Colon (tissue), 2 donors: ENCODE measurements around the gene BHLHE40.
"Not testable (repeated sequence)": the region's sequence is repeated elsewhere in the genome, so short reads cannot be mapped to it uniquely, and the experiment has no call there.

ENCODE experiments used
- FAIRE-seq: peaks from 2 replicates; lab custom pipeline; 2012; peaks lifted over from hg19 to GRCh38; lab: Jason Lieb, UNC
- donor health status: control.
- donor health status: control.

The BHLHE40 gene

DNA sequence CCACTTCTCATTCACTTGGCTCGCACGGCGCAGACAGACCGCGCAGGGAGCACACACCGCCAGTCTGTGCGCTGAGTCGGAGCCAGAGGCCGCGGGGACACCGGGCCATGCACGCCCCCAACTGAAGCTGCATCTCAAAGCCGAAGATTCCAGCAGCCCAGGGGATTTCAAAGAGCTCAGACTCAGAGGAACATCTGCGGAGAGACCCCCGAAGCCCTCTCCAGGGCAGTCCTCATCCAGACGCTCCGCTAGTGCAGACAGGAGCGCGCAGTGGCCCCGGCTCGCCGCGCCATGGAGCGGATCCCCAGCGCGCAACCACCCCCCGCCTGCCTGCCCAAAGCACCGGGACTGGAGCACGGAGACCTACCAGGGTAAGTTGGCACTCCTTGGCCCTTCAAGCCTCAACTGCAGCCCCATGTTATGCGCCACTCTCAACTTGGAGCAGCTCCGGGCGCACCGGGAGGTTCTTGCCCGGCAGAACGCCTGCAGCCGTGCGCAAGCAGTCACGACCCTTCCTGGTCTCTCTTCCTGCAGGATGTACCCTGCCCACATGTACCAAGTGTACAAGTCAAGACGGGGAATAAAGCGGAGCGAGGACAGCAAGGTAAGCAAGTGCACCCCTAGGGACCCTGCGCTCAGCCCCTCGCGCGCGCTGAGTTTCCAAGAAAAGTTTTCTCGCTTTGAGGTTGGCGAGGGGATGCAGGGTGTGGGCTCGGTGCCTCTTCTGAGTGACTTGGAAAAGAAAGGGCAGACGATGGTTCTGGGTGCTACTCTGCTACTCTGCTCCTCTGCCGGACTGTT lies at the start of gene BHLHE40:
Gene BHLHE40 (plus strand): TSS at position 10 of the 801 bp plus-strand sequence. CDS start 282 bp downstream, at position 292.
- FAIRE-seq, result no peak

DNA sequence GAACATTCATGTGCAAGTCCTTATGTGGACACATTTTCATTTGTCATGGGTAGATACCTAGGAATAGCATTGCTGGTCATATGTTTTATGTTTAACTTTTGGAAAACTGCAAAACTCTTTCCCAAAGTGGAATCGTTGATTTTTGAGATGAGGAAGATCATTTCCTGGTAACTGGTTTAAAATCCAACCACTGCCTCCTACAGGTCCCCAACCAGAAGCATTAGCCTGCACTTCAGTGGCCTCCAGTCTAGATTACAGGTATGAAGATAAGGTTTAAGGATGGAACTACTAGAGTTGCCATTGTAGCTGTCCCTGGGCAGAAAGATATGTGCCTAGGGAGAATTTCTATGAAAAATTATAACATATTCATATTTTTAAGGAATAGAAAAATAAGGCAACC lies 48.7 kb upstream of the BHLHE40 start:
- no peak for FAIRE-seq

DNA sequence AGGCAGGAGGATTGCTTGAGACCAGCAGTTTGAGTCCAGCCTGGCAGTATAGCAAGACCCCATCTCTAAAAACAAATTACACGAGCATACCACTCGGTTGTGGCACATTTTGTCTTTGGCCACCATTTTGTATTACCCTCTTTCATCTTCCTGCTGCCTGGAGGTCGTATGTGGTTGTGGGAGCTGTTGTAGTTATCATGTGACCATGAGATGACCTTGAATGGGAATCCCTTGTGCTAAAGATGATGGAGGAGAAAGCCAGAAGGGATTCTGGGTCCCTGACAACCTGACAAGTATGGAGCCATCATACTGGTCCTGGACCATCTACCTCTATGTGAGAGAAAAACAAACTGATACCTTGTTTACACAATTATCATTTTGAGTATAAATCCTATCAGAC lies 45.2 kb upstream of the BHLHE40 start:
- no peak for FAIRE-seq

DNA sequence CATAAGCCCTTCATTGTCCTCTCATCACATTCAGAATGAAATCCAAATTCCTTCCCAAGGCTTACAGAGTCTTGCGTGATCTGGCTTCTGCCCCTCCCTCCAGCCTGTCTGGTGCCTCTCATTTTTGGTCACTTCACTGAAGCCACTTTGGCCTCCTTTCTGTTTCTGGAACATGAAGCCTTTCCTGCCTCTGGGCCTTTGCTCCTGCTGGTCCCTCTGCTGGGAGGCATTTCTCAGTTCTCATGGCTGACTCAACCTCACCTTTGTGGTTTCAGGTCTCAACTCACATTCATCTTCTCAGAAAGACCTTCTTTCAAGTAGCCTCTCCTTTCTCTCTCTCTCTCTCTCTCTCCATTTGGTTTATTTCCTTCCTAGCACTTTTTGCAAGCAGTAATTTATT lies 43.9 kb upstream of the BHLHE40 start:
- FAIRE-seq, result no peak

DNA sequence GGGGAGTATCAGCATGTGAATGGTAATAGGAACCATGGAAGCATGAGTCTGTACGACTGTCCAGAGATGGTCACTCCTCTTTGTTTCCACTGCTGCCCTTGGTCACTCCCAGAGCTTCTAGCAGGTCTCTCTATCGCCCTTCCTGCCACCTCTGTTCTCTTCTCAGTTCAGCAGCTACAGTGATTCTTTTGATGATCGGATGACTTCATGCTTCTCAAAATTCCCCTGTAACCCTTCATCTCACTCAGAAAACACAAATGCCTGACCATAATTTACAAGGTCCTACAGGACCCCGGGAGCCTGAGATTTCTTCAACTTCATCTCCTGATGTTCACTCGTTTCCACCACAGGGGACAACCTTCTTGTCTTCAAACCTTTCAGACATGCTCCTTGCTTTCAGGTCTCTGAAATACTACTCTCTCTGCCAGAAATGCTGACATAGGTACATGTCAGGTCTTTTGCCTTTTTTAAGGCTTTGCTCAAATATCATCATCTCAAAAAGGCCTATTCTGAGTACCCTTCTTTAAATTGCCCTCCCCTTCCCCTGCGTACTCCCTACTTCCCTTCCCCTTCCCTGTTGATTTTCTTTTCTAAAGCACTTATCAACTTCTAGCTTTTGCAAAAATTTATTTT lies 42.1 kb upstream of the BHLHE40 start:
- no peak for FAIRE-seq

DNA sequence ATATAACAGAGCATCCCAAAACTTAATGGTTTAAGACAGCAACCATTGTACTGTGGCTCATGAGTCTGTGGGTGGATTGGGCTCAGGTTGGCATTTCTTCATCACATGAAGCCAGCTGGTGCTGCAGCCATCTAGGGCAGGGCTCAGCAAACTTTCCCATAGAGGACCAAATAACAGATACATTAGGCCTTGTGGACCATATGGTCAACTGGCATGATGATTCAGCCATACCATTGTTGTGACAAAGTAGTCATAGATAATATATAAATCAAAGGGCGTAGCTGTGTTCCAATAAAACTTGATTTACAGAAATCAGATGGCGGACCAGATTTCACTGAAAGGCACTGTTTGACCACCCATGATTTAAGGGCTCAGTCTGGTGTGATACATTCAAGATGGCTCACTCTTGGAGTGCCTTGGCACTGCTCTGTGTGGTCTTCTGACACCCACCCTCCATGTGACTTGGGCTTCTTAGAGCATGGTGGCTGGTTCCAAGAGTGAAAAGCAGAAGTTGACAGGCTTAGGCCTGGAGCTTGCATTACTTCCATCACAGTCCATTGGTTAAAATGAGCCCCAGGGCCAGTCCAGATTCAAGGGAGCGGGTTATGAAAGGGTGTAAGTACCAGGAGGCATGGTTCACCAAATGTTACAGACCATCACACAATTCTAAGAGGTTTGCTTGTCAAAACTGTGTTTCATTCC lies 40.8 kb upstream of the BHLHE40 start:
- no peak for FAIRE-seq

DNA sequence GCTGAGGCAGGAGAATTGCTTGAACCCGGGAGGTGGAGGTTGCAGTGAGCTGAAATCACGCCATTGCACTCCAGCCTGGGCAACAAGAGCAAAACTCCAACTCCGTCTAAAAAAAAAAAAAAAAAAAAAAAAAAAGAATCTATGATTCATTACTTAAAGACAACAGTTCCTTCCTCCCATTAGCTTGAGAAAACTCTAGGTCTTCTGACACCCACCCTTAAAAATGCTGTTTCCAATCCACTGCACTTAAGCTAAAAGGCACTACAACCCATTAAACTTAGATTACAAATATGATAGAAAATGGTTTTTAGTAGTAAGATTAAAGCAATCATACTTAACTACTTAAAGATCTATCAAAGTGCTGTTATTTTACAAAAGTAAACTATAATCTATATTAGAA lies 40.0 kb upstream of the BHLHE40 start:
- FAIRE-seq, result no peak

DNA sequence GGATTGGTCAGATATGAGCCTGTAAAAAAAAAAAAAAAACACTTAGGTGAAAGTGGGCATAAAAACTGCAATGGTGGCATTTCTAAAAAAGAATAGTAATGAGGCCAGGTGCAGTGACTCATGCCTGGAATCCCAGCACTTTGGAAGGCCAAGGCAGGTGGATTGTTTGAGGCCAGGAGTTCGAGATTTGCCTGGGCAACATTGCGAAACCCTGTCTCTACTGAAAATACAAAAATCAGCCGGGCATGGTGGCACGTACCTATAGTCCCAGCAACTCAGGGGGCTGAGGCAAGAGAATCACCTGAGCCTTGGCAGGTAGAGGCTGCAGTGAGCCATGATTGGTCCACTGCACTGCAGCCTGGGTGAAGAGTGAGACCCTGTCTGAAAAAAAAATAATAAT lies 38.3 kb upstream of the BHLHE40 start:
- no peak for FAIRE-seq

DNA sequence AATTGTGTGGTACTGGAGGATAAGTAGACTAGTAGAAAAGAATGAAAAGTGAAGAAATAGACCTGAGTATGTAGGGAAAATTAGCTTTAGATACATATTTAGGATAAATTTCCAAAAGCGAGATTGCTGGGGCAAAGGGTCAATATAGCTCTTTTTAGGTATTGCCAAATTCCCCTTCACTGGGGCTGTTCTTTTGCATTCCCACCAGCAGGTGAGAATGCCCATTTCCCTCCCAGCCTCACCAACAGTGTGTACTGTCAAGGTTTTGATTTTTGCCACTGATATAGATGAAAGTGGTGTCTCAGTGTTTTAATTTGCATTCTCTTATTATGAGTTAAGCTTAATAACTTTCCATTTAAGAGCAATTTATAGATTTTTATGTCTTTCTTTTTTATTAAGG lies 35.7 kb upstream of the BHLHE40 start:
- no peak for FAIRE-seq

DNA sequence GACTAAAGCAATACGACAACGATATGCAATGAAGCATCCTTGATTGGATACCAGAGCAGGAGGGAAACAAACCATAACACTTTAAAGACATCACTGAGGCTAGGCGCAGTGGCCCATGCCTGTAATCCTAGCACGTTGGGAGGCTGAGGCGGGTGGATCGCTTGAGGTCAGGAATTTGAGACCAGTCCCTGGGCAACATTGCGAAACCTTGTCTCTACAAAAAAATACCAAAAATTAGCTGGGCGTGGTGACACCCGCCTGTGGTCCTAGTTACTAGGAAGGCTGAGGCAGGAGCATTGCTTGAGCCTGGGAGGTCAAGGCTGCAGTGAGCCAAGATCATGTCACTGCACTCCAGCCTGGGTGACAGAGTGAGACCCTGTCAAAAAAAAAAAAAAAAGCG lies 33.9 kb upstream of the BHLHE40 start:
- no peak for FAIRE-seq

DNA sequence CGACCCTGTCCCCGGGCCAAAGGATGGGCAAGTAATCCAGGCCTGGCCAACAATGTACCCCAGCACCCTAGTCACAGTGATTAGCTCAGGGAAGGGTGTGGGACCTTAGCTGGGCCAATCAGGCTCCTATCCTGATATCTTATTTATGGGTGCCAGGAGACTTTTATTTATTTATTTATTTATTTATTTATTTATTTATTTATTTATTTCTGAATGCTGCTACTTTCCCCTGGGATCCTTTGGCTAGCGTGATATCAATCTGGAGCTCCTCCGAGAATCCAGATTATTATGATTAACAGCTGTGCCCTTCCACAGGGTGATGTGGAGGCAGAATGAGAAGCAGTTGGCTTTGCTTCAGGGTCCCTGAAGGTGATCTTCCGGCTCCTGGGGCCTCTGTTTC lies 32.2 kb upstream of the BHLHE40 start:
- no peak for FAIRE-seq

DNA sequence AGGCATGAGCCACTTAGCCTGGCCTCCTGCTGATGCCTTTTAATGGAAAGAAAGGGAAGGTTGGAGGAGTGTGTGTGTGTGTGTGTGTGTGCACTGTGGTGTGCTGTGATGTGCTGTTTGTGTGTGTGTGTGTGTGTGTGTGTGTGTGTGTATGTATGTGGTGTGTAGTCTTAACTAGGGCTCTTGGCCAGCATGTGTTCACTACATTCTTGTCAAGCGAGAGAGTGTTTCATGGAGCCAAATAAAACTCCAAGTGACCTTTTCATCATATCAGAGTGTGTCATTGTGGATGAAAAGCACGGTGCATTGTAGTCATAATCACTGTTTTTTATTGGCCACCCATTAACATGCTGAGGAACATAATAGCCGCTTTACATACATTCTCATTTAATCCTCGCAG lies 30.8 kb upstream of the BHLHE40 start:
- no peak for FAIRE-seq

DNA sequence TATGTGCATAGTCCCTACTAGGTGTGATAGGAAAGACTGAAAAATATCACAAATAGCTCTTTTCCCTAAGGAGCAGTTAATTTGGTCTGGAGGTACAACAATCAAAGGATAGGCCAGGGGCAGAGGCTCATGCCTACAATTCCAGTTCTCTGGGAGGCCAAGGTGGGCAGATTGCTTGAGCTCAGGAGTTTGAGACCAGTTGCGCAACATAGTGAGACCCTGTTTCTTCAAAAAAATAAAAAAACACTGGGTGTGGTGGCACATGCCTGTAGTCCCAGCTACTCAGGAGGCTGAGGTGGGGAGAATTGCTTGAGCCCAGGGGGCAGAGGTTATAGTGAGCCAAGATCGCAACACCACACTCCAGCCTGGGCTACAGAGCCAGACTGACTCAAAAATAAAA lies 30.2 kb upstream of the BHLHE40 start:
- FAIRE-seq, result no peak

DNA sequence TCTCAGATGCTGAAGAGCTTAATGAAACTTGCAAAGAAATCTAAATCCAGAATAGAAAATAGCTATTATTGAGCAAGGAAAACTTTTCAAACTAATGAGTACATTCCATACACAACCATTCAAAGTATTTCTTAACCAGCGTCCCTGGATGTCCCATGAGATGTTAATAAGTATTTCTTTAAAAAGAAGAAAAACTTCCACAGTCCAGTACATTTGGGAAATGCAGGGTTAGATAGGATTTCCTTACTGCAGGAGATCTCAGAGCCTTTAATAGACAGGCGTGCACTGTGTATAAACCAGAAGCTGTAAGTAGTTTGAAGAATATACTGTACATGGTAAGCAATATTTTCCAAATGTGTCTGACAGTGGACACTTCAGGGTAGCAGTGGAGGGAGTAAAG lies 29.6 kb upstream of the BHLHE40 start:
- no peak for FAIRE-seq

DNA sequence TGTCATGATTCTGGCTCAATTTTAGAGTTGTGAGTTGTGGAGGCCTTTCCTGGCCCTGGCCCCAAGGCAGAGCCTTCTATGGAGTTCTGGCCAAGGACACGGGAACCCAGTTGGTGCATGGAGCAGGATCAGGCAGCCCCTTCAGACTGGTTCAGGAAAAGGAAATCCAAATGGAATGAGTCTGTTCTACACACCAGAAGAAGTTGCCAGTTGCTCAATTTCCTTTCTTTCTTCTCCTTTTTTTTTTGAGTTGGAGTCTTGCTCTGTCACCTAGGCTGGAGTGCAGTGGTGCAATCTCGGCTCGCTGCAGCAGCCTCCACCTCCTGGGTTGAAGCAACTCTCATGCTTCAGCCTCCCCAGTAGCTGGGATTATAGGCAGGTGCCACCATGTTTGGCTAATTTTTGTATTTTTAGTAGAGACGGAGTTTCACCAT lies 28.9 kb upstream of the BHLHE40 start:
- FAIRE-seq, result no peak

DNA sequence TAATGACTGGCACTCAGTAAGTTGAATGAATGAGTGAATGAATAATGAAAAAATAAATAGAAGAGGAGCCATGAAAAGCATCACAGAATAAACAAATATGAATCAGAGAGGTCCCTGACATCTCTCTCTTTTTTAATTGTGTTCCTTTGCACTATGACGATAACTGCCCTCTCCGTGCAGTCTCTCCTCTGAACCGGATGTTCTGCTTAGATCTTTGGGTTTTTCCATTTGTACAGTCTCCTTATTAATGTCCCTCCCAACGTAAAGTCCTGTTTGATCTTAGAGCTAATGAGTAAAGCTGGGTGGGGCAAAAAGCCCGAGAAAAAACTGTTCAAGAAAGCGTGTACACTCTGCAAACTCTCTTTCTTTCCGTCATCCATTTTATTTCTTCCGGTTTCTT lies 28.3 kb upstream of the BHLHE40 start:
- FAIRE-seq, result no peak

DNA sequence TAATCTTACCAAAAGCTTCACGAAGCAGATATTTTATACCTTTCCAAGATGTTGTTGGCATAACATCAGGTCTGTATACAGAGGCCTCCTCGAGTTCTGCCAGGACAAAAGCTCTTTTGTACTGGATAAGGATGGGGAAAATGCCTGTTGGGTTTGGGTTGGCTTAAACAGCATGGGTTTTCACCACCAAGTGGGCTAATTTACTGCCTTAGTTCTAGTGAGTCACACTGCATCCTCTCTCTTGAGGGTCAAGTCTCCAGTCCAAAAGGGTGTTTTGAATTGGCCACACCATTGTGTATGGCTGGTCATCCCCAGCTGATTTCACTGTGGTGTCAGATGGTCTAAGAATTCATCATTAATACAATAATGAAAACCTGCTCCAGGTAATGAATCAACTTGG lies 26.1 kb upstream of the BHLHE40 start:
- FAIRE-seq, result no peak

DNA sequence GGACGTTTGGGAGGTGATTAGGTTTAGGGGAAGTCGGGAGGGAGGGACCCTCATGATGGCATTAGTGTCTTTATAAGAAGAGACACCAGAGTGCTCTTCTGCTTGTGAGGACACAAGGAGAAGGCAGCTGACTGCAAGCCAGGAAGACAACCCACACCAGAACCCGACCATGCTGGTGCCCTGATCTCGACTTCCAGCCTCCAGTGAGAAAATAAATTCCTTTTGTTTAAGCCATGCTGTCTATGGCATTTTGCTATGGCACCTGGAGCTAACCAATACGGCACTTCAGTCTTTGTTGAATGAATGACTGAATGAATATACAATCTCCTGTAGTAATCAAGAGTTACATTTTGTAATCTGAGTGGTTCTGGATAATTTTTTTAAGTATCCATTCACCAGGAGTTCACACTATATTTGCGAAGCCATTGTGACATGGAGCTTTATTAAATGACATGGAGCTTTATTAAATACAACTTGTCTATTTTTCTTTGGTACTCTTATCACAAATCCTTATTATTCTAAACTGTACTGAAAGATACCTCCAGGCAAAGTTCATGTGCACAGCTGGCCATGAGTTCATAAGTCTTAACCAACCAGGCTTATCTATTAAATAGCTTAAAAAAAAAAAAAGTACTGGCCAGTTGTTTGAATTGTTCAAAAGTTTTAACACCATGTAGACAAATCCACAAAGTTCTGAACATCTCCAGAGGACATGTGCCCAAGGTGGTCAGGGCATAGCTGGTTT lies 24.8 kb upstream of the BHLHE40 start:
- no peak for FAIRE-seq

DNA sequence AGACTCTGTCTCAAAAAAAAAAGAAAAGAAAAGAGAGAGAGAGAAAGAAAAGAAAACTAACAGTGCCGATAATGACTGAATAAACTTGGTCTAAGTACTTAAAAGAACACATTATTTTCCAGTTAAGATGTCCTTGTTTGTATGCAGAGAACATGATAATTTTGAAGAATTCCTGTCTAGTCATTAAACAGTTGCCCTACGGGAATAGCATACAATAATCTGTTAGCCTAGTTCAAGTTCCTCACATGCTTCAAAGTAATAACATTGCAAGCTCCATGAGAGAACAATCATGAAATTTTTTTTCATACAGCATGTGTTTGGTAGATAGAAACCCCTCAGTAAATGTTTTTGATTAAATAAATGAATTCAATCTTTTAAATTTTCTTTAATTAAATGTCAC lies 23.1 kb upstream of the BHLHE40 start:
- FAIRE-seq, result no peak

DNA sequence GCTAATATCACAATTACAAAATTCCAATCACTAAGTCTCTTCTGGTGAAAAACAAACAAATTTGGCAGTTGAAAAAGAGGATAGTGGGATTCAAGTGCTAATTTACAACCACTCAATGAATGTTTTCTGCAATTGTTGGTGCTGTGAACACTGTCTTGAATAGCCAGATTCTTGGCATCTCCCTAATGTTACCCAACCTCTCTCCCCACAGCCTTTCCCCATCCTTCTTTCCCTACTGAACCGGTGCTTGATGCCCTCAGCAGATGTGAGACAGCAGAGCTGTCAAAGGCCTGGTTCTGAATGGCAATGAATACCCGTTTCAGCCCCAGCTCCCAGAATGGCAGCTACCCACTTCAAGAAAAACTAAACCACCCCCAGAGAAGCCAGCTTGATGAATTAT lies 22.5 kb upstream of the BHLHE40 start:
- no peak for FAIRE-seq

DNA sequence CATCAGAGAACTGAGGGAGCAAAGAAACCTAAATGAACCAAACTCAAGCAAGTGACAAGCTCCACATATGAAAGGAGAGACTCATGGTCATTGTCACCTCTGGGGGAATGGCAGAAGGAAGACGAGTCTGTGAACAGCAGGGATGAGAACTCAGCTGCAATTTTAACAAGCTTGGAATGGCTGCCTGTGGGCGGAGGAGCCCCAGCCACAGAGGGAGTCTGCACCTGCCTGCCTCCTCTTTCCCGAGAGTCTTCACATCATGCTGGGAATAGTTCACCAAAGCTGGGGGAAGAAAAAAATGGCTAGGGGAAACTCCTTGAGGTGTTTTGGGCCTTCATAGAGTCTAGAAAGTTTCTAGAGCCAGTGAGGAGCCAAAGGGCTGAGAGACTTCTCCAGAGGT lies 21.3 kb upstream of the BHLHE40 start:
- FAIRE-seq, result no peak

DNA sequence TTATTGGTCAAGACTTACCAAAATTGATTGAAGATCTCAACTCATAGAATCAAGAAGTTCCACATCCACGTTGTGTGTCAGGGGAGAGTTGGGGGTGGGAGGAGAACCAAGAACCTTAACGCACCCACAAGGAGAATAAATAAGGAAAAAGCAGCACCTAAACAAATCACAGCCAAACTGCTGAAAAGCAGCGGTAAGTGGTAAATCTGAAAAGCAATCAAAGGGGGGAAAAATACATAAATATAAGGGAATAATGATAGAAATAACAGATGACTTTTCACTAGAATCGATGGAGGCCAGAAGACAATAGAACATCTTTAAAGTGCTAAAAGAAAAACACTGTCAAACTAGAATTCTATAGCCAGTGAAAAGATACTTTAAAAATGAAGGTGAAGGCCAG lies 20.1 kb upstream of the BHLHE40 start:
- no peak for FAIRE-seq

DNA sequence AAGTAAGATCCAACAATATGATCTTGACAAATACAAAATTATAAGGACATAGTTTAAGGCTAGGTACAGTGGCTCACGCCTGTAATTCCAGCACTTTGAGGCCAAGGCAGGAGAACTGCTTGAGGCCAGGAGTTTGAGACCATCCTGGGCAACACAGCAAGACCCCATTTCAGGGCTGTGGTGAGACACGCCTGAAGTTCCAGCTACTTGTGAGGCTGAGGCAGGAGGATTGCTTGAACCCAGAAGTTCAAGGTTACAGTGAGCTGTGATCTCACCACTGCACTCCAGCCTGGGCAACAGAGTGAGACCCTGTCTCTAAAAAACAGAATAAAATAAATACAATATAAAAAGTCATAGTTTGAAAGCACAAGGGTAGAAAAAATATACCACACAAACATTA lies 17.4 kb upstream of the BHLHE40 start:
- not testable (repeated sequence) for FAIRE-seq
